SU-DHL-6 (cell line): Measurements from ENCODE around the gene KMT5C.

Experiments used
- CTCF ChIP-seq: fragments of 200-600 bp; sonication (generic); IDR thresholded peaks from one replicate; pipeline ENCODE4 v1.5.1; 2017; ENCODE audit warnings: antibody characterized with exemption, mild to moderate bottlenecking, low read length, moderate library complexity; ENCODE audit not compliant: insufficient read depth, poor library complexity, severe bottlenecking
- EZH2phosphoT487 ChIP-seq: fragments of 200-600 bp; sonication (generic), shearing (Covaris generic); conservative IDR thresholded peaks from 2 replicates; pipeline ENCODE4 v1.6.1; 2018; ENCODE audit warnings: mild to moderate bottlenecking, antibody characterized with exemption, low read length, moderate library complexity, mixed read lengths

GRCh38 chr19:55389386-55390317 is 50.0 kb downstream of the KMT5C start:
- no peak for TF ChIP-seq CTCF
- TF ChIP-seq EZH2phosphoT487: no peak
